Activated CD4-positive, alpha-beta T cell treated with anti-CD3 and anti-CD28 coated beads for 24 hours (primary cell): Measurements from ENCODE around the gene NCOR2.

Experiments
- DNase-seq, 2 donors: peaks; one replicate each; pipeline ENCODE4 v3.0.0-alpha.2; 2020; ENCODE audit warnings: low read depth in 2 of 2

NCOR2 gene

GRCh38 chr12:124527861-124528561 is 39.4 kb downstream of the NCOR2 start:
- DNase-seq = no peak

DNA sequence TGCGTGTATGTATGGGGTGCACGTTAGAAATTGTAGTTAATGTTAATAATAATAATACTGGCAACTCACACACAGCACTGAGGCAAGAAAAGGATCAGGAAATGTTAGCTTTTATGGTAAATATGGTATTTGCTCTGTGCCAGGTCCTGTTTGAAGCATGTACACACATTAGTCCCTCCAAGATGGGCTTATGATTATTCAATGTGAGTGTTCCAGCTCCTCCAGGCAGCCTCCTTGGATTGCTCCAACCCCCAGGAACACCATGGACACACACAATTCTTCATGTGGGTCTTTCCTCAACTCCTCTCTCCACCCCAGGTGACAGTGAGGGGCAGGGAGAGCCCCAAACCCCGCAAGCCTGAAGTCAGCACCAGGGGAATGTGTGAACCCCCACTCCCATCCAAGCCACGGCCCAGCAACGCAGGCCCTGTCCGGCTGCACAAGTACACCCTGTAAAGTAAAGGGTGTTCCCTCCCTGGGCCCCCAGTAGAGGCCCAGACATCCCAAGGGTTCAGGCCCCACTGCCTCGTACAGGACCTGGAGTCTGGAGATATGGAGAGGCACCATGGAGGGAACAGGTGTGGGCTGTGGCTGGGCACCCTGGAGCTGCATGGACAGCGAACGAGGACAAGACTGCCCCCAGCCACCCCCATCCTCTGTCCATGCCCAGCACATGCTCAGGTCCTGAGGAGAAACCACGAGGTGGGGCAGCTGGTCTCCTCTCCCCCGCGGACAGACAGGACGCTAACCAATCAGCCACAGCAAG is 41.3 kb downstream of the NCOR2 start:
- DNase-seq = no peak

DNA sequence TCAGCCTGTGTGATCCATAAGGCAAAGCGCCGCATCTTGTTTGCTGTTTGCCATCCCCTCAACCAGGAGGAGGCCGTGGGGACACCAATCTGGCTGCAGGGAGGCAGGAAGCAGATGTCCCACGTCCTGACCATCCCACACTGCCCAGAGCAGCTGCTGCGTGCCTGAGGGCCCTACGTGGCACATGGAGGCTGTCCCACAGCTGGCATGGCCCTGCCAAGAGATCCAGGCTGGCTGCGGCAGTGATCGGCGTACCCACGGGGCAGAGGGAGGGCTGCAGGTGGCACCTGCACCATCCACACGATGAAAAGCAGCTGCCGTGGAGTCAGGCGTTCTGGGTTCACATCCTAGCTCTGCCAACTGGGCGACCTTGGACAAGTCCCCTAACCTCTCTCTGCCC is 42.0 kb downstream of the NCOR2 start:
- no peak for DNase-seq

- DNase-seq = no peak
Observed at GRCh38 chr12:124524231-124524925, 43.0 kb downstream of the NCOR2 start.

- no peak for DNase-seq
Observed at GRCh38 chr12:124523071-124523470, 44.3 kb downstream of the NCOR2 start.

GRCh38 chr12:124520907-124521306 is 46.5 kb downstream of the NCOR2 start:
- DNase-seq = no peak

DNA sequence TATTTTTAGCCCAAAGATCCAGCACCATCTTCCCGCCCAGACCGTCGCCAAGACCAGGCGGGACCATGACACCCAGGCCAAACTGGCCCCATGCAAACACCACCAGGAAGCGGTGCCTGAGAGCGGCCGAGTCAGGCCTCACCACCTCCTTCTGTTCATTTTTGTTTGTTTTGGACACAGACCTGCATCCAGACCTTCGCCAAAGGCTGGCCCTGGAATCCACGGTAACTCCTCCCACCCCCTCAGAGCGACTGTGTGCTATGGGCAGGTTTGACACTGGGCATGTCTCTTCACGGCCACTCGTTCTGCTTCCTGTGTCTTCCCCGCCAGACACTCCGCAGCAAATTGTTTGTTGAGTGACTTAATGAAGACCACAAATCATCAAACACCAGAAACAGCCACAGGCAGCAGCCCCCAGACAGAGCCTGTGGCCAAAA is 47.1 kb downstream of the NCOR2 start:
- no peak for DNase-seq

DNA sequence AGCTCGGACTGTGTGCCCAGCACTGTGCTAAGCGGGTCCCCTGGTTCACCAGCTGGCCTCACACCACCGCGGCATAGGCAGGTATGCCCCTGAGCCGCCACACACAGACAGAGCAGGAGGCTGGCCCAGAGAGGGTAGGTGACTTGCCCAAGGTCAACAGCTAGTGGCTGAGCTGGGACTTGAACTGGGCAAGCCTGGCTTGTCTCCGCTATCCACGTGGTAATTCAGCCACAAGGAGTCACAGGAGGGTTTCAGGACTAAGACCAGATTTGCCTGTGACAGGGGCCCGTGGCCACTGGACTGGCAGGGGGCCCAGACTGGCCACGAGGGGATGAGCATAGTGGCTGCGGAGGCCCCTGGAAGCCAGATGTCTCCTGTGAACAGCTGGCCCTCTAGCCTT is 47.7 kb downstream of the NCOR2 start:
- no peak for DNase-seq

DNA sequence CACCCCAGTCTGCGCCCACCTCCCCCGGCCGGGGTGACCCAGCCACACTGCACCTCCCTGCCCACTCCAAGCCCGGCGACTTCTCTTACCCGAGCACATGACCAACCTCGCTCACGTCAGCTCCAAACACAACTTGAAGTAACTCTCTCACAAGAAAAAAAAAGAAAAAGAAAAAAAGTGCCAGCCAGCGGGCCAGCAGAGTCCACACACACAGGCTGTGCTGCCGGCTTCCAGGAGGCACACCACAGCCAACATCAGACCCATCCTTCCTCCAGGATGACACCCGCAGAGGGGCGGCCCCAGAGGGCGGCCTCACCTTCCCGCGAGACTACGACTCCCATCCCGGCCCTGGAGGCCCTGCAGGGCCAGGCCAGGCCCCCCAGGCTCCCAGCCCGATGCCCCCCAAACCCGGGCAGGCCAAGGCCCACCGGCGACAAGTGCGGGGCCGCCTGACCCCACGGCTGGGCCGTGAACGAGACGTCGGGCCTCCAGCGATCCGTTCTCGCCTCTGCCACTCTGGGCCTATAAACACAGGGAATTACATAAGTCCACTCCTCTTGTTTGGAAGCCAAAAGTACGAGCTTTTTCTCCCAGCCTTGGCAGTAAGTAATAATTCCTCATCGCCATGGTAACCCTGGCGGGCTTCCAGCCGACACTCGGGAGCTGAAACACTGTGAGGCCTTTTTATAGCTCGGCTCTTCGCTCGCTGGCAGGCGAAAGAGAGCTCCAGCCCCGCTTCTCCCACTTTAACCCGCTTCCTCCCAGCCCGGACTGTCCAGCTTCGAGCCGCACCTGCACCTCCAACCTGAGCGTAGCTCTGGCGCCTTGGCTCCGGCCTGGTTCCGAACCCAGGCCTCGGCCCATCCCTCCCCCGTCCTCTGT is 49.1 kb downstream of the NCOR2 start:
- no peak for DNase-seq
